HFFc6 (cell line): ENCODE results near the gene MRC2. TPM values are rescaled to one million over a fixed set of nuclear protein-coding genes. Genes with fewer than 3 reads are reported as not detected.

Experiments used
- DNase-seq: peaks from one replicate; pipeline ENCODE4 v3.0.0-alpha.2; 2018
- H3K27ac Mint-ChIP-seq: 2 replicates; pipeline ENCODE4 v1.8.0; 2020; ENCODE audit warnings: mild to moderate bottlenecking, mixed read lengths
- H3K27me3 Mint-ChIP-seq: 2 replicates; pipeline ENCODE4 v1.8.0; 2021; ENCODE audit warnings: mild to moderate bottlenecking, moderate library complexity, mixed read lengths; ENCODE audit not compliant: insufficient read depth
- H3K36me3 Mint-ChIP-seq: 2 replicates; pipeline ENCODE4 v1.8.0; 2021; ENCODE audit warnings: low read depth, mixed read lengths
- H3K4me1 Mint-ChIP-seq: 2 replicates; pipeline ENCODE4 v1.8.0; 2020; ENCODE audit warnings: low read depth, mixed read lengths
- H3K4me3 Mint-ChIP-seq: 2 replicates; pipeline ENCODE4 v1.8.0; 2020; ENCODE audit warnings: mild to moderate bottlenecking, moderate library complexity, mixed read lengths
- H3K9me3 Mint-ChIP-seq: 2 replicates; pipeline ENCODE4 v1.8.0; 2020; ENCODE audit warnings: mild to moderate bottlenecking, mixed read lengths
- total RNA-seq, 6 experiments: library from RNA; stranded (reverse); fragmentation: NEBNext Ultra II Directional; extraction: Animal tissue kit (Norgen Biotek cat#: 25700); gene quantifications; 2 replicates in 1 of 6; 3 replicates in 5 of 6; pipeline ENCODE4 v1.2.3, GENCODE V29; 2021
- TF ChIP-seq, protein P1 (sequence below): fragments of 200-600 bp; sonication (generic); IDR thresholded peaks from 2 replicates; pipeline ENCODE4 v1.5.0; 2021; ENCODE audit warnings: antibody characterized with exemption, mild to moderate bottlenecking

MRC2 gene
- total RNA-seq, 6 experiments from 2014 or later: 255 to 313 (median 279) TPM

DNA sequence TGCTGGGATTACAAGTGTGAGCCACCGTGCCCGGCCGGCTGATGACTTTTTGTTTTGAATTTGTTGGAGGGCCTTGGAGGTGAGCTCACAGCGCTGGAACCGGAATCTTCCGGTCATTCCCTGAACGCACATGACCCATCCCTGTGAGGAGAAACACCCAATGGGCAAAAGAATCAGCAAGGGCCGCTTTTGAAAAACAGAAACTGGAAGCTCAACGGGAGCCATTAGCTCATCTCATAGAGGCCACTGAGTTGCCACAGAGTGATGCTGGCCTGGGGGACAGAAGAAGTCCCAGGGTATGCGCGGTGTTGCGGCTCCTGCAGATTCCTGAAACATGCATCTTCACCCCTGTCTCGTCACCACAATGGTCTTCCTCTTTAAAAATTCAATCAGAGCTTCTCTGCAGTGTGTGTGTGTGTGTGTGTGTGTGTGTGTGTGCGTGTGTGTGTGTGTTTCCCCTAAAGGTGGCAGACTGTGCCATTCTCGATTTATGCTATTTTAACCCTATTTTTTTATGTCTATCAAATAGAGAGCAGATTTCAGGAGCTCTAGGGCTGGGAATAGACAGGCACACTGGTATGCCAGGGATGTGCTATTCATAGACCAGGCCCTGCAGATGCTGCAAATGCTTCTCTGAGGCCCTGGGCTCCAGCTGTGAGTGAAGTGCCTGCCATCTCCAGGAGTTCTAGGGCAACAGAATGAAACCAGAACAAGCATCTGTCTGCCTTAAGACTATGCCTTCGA is 112.3 kb downstream of the MRC2 start:
- no peaks in the 10 kb centered on the region for H3K9me3 Mint-ChIP-seq
- TF ChIP-seq, protein P1, sequence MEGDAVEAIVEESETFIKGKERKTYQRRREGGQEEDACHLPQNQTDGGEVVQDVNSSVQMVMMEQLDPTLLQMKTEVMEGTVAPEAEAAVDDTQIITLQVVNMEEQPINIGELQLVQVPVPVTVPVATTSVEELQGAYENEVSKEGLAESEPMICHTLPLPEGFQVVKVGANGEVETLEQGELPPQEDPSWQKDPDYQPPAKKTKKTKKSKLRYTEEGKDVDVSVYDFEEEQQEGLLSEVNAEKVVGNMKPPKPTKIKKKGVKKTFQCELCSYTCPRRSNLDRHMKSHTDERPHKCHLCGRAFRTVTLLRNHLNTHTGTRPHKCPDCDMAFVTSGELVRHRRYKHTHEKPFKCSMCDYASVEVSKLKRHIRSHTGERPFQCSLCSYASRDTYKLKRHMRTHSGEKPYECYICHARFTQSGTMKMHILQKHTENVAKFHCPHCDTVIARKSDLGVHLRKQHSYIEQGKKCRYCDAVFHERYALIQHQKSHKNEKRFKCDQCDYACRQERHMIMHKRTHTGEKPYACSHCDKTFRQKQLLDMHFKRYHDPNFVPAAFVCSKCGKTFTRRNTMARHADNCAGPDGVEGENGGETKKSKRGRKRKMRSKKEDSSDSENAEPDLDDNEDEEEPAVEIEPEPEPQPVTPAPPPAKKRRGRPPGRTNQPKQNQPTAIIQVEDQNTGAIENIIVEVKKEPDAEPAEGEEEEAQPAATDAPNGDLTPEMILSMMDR: no peak
- H3K27ac Mint-ChIP-seq: no peak overlapping the region
- peaks cover 11% of the 10 kb centered on the region for H3K27me3 Mint-ChIP-seq
- H3K36me3 Mint-ChIP-seq: 0 out of 2 replicates have a peak, but pooled peaks cover 4% of the 10 kb centered on the region
- no peak overlapping the region for H3K4me3 Mint-ChIP-seq
- DNase-seq: peak; percentile 33
- peaks cover 6% of the 10 kb centered on the region; the same call in 1 of the 2 replicates for H3K4me1 Mint-ChIP-seq

DNA sequence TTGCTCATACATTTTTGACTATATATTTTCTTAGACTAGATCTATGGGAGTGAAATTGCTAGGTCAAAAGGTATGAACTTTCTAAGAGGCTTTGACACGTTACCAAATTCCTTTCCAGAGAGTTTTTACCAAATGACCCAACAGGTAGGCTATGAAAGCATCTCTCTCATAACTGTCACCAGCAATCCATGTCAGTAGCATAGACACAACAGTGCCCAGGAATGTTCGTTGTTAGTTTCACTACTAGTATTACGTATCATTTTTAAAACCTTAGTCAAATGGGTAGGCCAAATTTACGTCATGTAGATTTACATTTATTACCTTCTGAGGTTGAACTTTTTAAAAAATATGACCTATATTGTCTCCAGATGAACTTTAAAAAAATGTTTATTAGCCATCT is 113.8 kb downstream of the MRC2 start:
- Mint-ChIP-seq H3K36me3 (0 out of 2 replicates have a peak, but pooled peaks cover 4% of the 10 kb centered on the region), H3K9me3 (no peaks in the 10 kb centered on the region), H3K4me1 (peaks cover 6% of the 10 kb centered on the region; the same call in 1 of the 2 replicates), H3K4me3 (no peak overlapping the region), H3K27ac (no peak overlapping the region), H3K27me3 (peaks cover 13% of the 10 kb centered on the region)
- TF ChIP-seq, protein P1: no peak
- no peak for DNase-seq

Other genes with a start within 250 kb of the MRC2 start
- gene EFCAB3, start 247.1 kb upstream of the MRC2 start, total RNA-seq: not detected
- 10 to 100 TPM; 19.7 to 22.9 (median 21.1) TPM for gene METTL2A, start 203.8 kb upstream of the MRC2 start, total RNA-seq
- 10 to 100 TPM; 29.0 to 40.9 (median 38.6) TPM for gene TLK2, start 148.8 kb upstream of the MRC2 start, total RNA-seq
- 1 to 10 TPM in 2 of 6 experiments, under 1 TPM in 4; 0.46 to 1.5 (median 0.89) TPM for gene MARCHF10, start 180.6 kb downstream of the MRC2 start, total RNA-seq